HG03159 (cell line): ENCODE data around the gene PTPN18.

Experiments
- ATAC-seq: cut with Tn5 transposase; IDR thresholded peaks from one replicate; pipeline ENCODE4 v1.9.1; 2021; ENCODE audit warnings: mild to moderate bottlenecking, moderate library complexity; ENCODE audit not compliant: unreplicated experiment

PTPN18 gene

GRCh38 chr2:130363479-130363878 is 7.6 kb downstream of the PTPN18 start:
- no peak for ATAC-seq

GRCh38 chr2:130365075-130365474 is 9.2 kb downstream of the PTPN18 start:
- no peak for ATAC-seq

DNA sequence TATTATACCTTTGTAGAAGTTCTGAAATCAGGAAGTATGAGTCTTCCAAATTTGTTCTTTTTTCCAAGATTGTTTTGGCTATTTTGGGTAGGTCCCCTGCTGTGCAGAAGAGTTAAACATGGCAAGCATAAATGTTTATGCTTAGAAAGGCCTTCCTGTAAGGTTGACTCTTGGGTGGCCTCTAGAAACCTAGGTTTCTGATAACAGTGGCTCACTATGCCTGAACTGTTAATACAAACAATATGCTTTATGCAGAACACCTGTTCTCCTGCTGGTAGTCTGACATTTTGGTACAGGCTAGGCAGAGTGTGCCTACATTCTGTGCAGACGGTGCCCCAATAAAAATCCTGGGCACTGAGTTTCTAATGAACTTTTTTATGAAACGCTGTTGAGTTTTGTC is 10.1 kb downstream of the PTPN18 start:
- ATAC-seq, result no peak

- ATAC-seq, result no peak
Measured at GRCh38 chr2:130366720-130367119, 10.9 kb downstream of the PTPN18 start.

GRCh38 chr2:130368786-130369185 is 12.9 kb downstream of the PTPN18 start:
- ATAC-seq, result no peak

DNA sequence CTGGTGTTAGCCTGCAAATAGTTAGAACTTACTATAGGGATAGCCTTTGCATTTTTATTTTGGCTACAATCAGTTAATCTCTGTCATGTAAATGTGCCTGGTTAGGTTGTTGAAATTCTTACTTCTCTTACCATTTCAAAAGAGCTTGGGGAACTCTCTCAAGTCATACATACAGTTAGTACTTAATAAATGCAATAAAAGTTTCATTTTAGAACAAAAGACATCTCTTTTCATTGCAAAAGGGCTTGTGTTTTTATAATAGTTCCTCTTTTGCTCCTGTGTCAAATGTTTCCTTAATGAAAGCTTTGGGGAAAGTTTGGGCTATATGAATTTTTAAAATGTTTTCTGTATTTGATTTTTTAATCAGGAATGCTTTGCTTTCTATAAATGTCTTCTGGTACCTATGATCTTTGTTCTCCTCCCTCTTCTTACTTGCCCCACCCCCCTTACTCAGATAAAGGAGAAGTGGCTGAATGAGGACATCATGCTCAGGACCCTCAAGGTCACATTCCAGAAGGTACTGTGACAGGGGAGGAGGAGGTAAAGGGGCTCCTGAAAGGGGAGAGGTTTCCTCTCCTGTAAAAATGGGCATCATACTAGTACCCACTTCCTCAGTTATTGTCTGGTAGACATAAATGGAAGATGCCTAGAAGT is 13.6 kb downstream of the PTPN18 start:
- ATAC-seq, result no peak

DNA sequence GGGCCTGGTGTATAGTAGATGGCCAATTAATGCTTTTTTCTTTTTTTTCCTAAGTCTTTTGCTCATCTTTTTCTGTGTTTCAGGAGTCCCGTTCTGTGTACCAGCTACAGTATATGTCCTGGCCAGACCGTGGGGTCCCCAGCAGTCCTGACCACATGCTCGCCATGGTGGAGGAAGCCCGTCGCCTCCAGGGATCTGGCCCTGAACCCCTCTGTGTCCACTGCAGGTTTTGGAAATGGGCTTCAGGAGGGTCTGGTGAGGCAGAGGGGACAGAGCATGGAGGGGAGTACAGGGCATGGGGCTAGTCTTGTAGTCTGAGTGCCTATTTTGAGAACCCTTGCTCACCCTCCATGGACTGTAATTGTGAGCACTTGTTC is 14.1 kb downstream of the PTPN18 start:
- no peak for ATAC-seq

DNA sequence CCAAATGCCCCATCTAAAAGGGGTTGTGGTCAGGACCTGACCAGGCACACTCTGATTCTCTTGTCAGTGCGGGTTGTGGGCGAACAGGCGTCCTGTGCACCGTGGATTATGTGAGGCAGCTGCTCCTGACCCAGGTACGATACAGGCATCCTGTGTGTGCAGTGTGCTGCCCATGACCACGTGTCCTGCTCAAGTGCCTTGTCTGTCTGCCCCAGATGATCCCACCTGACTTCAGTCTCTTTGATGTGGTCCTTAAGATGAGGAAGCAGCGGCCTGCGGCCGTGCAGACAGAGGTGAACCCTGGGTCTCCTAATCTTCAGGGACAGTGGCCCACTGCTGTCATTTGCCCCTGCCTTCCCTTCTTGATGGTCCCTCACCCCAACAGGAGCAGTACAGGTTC is 14.6 kb downstream of the PTPN18 start:
- no peak for ATAC-seq

GRCh38 chr2:130371723-130372054 is 15.8 kb downstream of the PTPN18 start:
- ATAC-seq, result peak; percentile 28

DNA sequence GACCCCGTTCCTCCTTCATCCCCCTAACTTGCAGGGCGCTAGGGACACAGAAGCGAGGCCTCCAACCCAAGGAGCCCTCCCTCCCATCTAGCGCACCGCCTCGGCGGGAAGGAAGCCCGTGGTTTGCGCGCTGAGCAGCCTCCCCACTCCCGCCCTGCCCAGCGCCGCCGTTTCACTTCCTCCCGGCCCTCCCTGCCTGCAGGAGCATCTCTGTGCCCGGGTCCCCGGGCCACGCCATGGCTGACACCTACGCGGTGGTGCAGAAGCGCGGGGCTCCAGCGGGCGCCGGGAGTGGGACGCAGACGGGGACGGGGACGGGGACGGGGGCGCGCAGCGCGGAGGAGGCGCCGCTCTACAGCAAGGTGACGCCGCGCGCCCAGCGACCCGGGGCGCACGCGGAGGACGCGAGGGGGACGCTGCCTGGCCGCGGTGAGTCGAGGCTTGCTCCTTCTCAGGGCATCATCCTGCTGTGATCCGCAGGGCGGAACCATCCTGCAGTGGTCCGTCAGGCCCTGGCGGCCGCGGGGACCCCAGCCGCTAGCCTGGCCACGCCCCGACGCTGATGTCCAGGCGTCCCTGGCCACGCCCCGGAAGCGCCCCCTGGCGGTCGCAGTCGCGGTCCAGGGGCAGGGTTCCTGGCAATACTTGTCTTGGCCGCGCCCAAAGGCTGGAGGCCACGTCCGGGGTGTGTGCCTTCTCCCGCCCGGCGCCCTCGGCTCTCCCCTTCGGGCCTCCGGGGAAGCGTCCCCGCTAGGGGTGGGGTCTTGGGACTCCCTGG is 16.4 kb downstream of the PTPN18 start:
- peak; percentile 66 for ATAC-seq

DNA sequence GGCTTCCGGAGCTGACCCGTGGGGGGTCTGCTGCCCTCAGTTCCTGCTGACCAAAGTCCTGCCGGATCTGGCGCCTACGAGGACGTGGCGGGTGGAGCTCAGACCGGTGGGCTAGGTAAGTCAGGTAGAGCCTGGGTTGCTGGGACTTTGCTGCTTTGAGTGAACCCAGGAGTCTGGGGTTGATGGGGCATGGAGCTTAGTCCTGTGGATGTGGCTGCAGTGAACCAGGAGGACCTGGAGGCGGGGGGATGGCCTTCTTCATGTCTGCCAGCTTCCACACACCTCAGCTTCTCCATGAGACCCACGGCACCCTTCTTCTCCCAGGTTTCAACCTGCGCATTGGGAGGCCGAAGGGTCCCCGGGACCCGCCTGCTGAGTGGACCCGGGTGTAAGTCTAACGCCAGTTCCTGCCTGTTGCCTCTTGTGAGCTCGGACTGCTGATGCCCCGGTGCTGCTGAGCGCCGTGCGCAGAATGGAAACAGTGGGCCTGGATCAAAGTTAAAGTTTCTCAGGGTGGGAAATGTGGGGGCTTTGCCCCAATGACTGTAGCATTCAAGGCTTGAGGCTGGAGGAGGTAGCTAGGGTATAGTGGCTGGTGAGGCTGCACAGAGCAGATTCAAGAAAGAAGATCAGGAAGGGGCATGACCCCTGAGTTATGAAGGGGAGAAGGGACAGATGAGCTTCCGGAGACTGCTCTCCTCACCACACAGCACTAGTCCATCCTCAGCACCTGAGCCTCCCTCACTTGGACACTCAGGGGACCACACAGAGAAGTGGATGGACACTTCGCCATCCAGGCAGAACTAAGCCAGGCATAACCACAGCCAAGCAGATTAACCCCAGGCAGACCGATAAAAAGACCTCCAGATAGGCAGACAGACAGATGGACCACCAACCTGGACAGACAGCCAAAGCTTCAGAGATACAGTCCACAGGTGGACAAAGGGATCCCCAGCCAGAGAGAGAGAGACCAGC is 17.3 kb downstream of the PTPN18 start:
- no peak for ATAC-seq

- no peak for ATAC-seq
Measured at GRCh38 chr2:130373808-130374365, 18.0 kb downstream of the PTPN18 start.

- ATAC-seq, result no peak
Measured at GRCh38 chr2:130374587-130375290, 18.9 kb downstream of the PTPN18 start.

GRCh38 chr2:130375291-130376266 is 19.7 kb downstream of the PTPN18 start:
- no peak for ATAC-seq

DNA sequence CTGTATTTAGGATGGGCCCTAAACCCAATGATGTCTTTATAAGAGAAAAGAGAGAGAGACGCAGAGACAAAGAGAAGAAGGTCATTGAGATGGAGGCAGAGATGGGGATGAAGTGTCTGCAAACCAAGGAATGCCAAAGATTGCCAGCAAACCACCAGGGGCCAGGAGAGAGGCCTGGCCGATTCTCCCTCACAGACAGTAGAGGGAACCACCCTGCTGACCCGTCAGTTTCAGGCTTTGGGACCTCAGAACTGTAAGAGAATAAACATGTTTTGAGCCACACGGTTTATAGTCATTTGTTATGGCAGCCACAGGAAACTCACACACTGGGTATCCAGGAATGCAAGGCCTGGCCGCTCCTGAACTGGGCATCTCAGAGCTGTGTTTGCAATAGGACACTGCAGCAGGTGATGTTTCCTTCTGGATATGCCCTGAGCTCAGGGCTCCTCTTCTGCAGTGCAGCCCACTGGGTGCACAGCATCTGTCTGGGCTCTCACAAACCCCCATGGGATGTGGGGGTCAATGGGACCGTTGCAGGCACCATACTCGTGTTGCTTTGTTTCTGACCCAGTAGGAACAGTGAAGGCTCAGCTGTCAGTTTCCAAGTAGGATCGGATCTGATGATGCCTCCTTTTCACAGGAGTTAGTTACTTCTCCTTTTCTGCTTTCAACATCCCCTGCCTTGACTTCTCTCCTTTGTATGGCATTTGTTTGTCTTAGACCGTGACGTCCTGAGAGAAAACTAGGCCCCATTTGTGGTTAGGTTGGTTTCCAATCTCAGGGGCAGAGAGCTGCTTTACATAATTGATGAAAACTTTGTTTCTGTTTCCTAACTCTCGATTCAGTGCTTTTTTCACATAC is 20.8 kb downstream of the PTPN18 start:
- peak; percentile 61 for ATAC-seq

GRCh38 chr2:130377491-130377890 is 21.6 kb downstream of the PTPN18 start:
- no peak for ATAC-seq

GRCh38 chr2:130378206-130378897 is 22.5 kb downstream of the PTPN18 start:
- ATAC-seq, result no peak

DNA sequence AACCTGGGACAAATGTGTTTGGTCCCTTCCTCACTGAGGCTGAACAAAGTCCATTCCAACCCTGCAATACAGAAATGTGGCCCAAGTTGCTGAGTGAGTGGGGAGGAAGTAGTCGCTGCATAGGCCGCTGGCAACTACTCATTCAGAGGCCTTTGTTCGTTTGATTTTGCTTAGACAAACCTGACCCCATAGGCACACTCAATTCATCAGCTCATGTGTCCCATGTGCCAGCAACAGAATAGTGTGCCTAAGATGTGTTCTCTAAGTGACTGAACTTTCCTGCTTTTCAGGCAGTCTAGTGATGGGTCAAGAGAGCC is 23.0 kb downstream of the PTPN18 start:
- ATAC-seq, result no peak
